Cortex of kidney (tissue), 1 donor: ENCODE measurements around the gene PIEZO2.
"Not testable (repeated sequence)": the region's sequence is repeated elsewhere in the genome, so short reads cannot be mapped to it uniquely, and the experiment has no call there.

Experiments used
- DNase-seq: peaks from one replicate; lab custom pipeline; 2025; lab: John Stamatoyannopoulos, UW

The PIEZO2 gene

GRCh38 chr18:10973567-10974203, 175.7 kb downstream of the PIEZO2 start:
- DNase-seq, result no peak

GRCh38 chr18:10971717-10972116, 177.7 kb downstream of the PIEZO2 start:
- no peak for DNase-seq

- DNase-seq, result no peak
These were observed 184.2 kb downstream of the PIEZO2 start for GRCh38 chr18:10965119-10965518.

GRCh38 chr18:10953672-10954071, 195.7 kb downstream of the PIEZO2 start:
- no peak for DNase-seq

- DNase-seq, result no peak
These were observed 197.5 kb downstream of the PIEZO2 start for GRCh38 chr18:10951631-10952544.

GRCh38 chr18:10950876-10951630, 198.3 kb downstream of the PIEZO2 start:
- no peak for DNase-seq

GRCh38 chr18:10950080-10950875, 199.1 kb downstream of the PIEZO2 start:
- DNase-seq, result no peak

GRCh38 chr18:10949655-10950054, 199.7 kb downstream of the PIEZO2 start:
- no peak for DNase-seq

- no peak for DNase-seq
These were observed 200.9 kb downstream of the PIEZO2 start for GRCh38 chr18:10948421-10948820.

- no peak for DNase-seq
These were observed 203.3 kb downstream of the PIEZO2 start for GRCh38 chr18:10946058-10946457.

GRCh38 chr18:10942998-10943397, 206.4 kb downstream of the PIEZO2 start:
- DNase-seq, result no peak

GRCh38 chr18:10939822-10940221, 209.5 kb downstream of the PIEZO2 start:
- DNase-seq, result no peak

- no peak for DNase-seq
These were observed 211.4 kb downstream of the PIEZO2 start for GRCh38 chr18:10937743-10938640.

- no peak for DNase-seq
These were observed 213.0 kb downstream of the PIEZO2 start for GRCh38 chr18:10936176-10937053.

GRCh38 chr18:10935588-10935987, 213.8 kb downstream of the PIEZO2 start:
- no peak for DNase-seq

GRCh38 chr18:10933648-10934047, 215.7 kb downstream of the PIEZO2 start:
- DNase-seq, result not testable (repeated sequence)

GRCh38 chr18:10930076-10930475, 219.3 kb downstream of the PIEZO2 start:
- DNase-seq, result no peak

- no peak for DNase-seq
These were observed 220.5 kb downstream of the PIEZO2 start for GRCh38 chr18:10928772-10929373.
